ENCODE data around the gene LRRC7.

Gene LRRC7

DNA sequence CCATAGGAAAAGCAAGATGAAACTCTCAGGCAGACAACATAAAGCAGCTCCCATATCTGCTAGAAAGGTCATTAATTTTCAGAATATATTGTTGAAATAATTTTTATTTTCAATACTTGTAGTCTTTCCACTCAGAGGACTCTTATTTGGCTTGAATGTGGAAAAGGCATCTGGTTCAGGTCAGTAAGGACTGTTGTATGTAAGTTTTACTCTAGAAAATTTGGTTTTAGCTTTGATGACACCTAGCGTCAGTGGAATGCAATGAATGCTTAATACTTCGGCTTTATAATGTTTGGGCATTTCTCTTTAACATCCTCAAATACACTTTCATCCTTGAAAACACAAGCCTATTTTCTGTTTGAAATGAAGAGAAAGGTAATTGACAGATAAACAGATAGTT, 574.4 kb downstream of the LRRC7 start:
- DNase-seq (ENCODE audit: low spot score), result no peak
- in situ Hi-C loops (cut with MboI; ENCODE audit: low sequenced_read_pairs, unreplicated experiment), result loop anchor here (25.0 kb wide), 1 partner anchor 920 kb away; no protein-coding TSS in a partner anchor
- TF ChIP-seq, protein P1, sequence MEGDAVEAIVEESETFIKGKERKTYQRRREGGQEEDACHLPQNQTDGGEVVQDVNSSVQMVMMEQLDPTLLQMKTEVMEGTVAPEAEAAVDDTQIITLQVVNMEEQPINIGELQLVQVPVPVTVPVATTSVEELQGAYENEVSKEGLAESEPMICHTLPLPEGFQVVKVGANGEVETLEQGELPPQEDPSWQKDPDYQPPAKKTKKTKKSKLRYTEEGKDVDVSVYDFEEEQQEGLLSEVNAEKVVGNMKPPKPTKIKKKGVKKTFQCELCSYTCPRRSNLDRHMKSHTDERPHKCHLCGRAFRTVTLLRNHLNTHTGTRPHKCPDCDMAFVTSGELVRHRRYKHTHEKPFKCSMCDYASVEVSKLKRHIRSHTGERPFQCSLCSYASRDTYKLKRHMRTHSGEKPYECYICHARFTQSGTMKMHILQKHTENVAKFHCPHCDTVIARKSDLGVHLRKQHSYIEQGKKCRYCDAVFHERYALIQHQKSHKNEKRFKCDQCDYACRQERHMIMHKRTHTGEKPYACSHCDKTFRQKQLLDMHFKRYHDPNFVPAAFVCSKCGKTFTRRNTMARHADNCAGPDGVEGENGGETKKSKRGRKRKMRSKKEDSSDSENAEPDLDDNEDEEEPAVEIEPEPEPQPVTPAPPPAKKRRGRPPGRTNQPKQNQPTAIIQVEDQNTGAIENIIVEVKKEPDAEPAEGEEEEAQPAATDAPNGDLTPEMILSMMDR (IDR thresholded peaks at IDR 0.05; ENCODE audit: borderline replicate concordance, control extremely low read depth, extremely low read depth, insufficient read depth, missing control alignments), result no peak

DNA sequence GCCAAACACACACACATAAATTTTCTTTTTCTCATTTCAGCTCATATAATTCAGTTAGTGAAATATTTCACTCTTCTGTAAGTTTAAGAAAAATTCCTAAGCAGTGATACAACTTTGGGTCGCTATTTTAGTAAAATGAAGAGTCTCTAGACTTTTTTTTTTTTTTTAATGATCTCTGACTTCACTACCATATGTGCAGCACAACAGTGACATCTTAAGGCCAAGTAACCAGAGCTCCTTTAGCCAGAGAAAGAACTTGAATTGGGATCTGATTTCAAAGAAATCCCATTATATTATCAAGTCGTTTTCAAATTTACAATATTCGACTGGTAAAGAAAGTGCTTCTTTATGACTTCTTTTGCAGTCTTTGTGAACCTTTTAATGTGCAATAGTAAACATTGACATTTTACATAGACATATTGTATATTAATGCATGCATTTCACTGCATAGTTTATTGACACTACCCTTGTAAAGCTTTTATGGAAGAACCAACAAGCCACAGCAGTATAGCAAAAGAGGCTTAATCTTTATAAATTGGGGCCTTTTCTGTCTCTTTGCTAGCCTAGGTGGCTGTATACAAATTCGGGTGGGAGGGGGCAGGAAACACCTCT, 575.4 kb downstream of the LRRC7 start:
- no peak for DNase-seq (ENCODE audit: low spot score)
- in situ Hi-C loops (cut with MboI; ENCODE audit: low sequenced_read_pairs, unreplicated experiment), result loop anchor here (25.0 kb wide), 1 partner anchor 919 kb away; no protein-coding TSS in a partner anchor
- TF ChIP-seq, protein P1 (IDR thresholded peaks at IDR 0.05; ENCODE audit: borderline replicate concordance, control extremely low read depth, extremely low read depth, insufficient read depth, missing control alignments), result no peak

DNA sequence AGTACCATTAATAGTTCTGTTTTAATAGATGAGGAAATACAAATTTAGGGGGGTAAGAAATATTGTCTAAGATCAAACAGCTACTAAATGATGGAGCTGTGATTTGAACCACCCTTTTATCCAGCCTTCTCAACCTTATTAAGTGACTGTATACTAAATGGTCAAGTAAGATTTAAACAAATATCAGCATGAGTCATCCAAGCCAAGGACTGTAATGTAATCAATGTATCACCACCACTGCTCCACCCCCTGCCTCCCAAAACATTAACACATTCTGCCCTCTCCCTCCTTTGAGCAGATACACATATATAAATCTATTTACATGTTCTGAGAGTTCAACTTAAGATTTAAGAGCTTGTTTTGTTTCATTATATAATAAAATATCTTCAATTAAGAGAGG, 578.8 kb downstream of the LRRC7 start:
- TF ChIP-seq, protein P1 (IDR thresholded peaks at IDR 0.05; ENCODE audit: borderline replicate concordance, control extremely low read depth, extremely low read depth, insufficient read depth, missing control alignments), result no peak
- in situ Hi-C loops (cut with MboI; ENCODE audit: low sequenced_read_pairs, unreplicated experiment), result loop anchor here (25.0 kb wide), 1 partner anchor 916 kb away; no protein-coding TSS in a partner anchor
- DNase-seq (ENCODE audit: low spot score), result no peak

DNA sequence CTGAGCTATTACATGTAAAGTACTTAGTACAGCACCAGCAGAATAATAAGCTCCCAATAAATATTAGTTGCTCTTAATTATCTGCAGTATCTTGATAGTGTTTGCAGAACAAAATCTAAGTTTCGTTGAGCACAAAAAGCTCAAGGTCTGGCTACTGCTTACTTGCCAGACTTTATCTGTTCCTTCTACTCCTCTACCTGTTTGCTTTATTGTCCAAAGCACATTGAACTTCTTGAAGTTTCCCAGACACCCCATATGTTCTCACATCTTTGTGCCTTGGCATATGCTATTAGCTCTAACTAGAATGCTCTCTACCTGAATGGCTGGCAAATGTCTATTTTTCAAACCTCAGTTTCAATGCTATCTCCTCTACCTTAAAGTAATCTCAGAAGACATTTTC, 582.7 kb downstream of the LRRC7 start:
- in situ Hi-C loops (cut with MboI; ENCODE audit: low sequenced_read_pairs, unreplicated experiment), result no loop called here
- TF ChIP-seq, protein P1 (IDR thresholded peaks at IDR 0.05; ENCODE audit: borderline replicate concordance, control extremely low read depth, extremely low read depth, insufficient read depth, missing control alignments), result no peak
- DNase-seq (ENCODE audit: low spot score), result no peak

DNA sequence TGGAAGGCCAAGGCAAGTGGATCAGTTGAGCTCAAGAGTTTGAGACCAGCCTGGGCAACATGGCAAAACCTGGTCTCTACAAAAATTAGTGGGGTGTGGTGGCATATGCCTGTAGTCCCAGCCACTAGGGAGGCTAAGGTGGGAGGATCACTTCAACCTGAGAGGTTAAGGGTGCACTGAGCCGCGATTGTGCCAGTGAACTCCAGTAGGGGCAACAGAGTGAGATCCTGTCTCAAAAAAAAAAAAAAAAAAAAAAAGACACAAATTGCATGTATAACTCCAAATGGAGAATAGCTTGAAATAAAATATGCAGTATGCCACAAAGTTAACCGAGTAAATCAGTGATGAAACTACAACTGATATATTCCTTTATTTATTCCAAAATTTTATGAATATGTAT, 586.0 kb downstream of the LRRC7 start:
- in situ Hi-C loops (cut with MboI; ENCODE audit: low sequenced_read_pairs, unreplicated experiment), result no loop called here
- DNase-seq (ENCODE audit: low spot score), result no peak
- TF ChIP-seq, protein P1 (IDR thresholded peaks at IDR 0.05; ENCODE audit: borderline replicate concordance, control extremely low read depth, extremely low read depth, insufficient read depth, missing control alignments), result no peak

DNA sequence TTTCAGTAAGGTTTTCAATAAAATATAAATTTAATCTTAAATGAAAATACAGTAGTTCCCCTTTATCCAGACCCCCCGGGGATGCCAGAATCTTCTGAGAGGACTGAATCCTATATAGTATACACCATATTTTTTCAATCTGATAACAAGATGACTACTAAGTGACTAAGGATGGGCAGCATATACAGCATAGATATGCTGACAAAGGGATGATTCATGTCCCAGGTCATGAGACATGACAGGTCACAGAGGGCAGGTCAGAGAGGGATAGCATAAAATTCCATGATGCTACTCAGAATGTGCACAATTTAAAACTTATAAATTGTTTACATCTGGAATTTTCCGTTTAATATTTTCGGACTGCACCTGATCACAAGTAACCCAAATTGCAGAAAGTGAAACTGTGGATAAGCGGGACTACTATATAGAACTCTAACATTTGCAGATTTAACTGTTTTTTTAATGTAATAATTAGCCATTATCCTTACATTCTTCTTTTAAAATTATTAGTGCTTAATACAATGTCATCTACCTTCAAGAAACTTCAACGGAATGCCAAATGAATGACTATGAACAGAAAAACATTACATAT, 588.9 kb downstream of the LRRC7 start:
- DNase-seq (ENCODE audit: low spot score), result no peak
- in situ Hi-C loops (cut with MboI; ENCODE audit: low sequenced_read_pairs, unreplicated experiment), result no loop called here
- TF ChIP-seq, protein P1 (IDR thresholded peaks at IDR 0.05; ENCODE audit: borderline replicate concordance, control extremely low read depth, extremely low read depth, insufficient read depth, missing control alignments), result no peak

Data from GM13976 (cell line).